ENCODE results near the gene ZNF611.
A peak's percentile ranks its signal among the peaks of the same experiment; 100 is the strongest.
"Not testable (repeated sequence)": the region's sequence is repeated elsewhere in the genome, so short reads cannot be mapped to it uniquely, and the experiment has no call there.

Gene ZNF611

GRCh38 chr19:52699555-52699954, 35.3 kb downstream of the ZNF611 start:
- DNase-seq: not testable (repeated sequence)

DNA sequence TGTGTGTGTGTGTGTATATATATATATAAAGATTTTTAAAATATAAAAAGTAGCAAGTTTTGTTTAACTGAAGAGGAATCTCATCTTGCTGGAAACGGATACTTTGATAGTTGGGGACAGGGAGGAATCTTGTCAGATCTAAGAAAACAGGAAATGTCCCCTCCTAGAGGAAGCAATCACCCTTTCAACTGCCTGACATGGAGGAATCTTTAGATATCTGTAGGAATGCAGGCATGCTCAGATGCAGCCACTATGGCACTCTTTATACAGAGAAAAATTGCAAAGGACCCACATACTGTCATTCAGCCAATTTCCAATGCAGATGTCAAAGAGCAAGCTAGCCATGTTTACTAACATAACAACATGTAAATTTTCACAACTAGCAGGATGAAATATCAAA, 38.8 kb downstream of the ZNF611 start:
- Mint-ChIP-seq H3K27ac (no peak overlapping the region), H3K27me3 (no peaks in the 10 kb centered on the region), H3K4me3 (no peak overlapping the region), H3K9me3 (peaks cover 25% of the 10 kb centered on the region), H3K36me3 (ENCODE audit: low read depth) (peaks cover 18% of the 10 kb centered on the region), H3K4me1 (peaks cover 8% of the 10 kb centered on the region)
- no peak for ATAC-seq
- no peak for DNase-seq

More at GRCh38 chr19:52699555-52699954, 35.3 kb downstream of the ZNF611 start:
- H3K27me3 Mint-ChIP-seq, H3K4me3 Mint-ChIP-seq, ATAC-seq, H3K4me1 Mint-ChIP-seq, H3K27ac Mint-ChIP-seq: not testable (repeated sequence)
- Mint-ChIP-seq H3K9me3 (peaks cover 29% of the 10 kb centered on the region), H3K36me3 (ENCODE audit: low read depth) (peaks cover 24% of the 10 kb centered on the region)

- Mint-ChIP-seq H3K27ac (no peak overlapping the region), H3K4me3 (no peak overlapping the region), H3K9me3 (peaks cover 19% of the 10 kb centered on the region), H3K27me3 (no peaks in the 10 kb centered on the region), H3K4me1 (peaks cover 18% of the 10 kb centered on the region), H3K36me3 (ENCODE audit: low read depth) (peaks cover 14% of the 10 kb centered on the region)
- no peak for ATAC-seq
- DNase-seq: no peak
Observed at GRCh38 chr19:52694921-52695320, 39.9 kb downstream of the ZNF611 start.

- H3K4me1 Mint-ChIP-seq: peaks cover 24% of the 10 kb centered on the region
- DNase-seq, H3K27me3 Mint-ChIP-seq, ATAC-seq, H3K27ac Mint-ChIP-seq, H3K4me3 Mint-ChIP-seq: not testable (repeated sequence)
- peaks cover 12% of the 10 kb centered on the region for H3K36me3 Mint-ChIP-seq (ENCODE audit: low read depth)
- peaks cover 19% of the 10 kb centered on the region for H3K9me3 Mint-ChIP-seq
Observed at GRCh38 chr19:52694281-52694680, 40.6 kb downstream of the ZNF611 start.

GRCh38 chr19:52692431-52693008, 42.3 kb downstream of the ZNF611 start:
- Mint-ChIP-seq H3K27ac (no peak overlapping the region), H3K4me1 (peaks cover 34% of the 10 kb centered on the region), H3K4me3 (no peak overlapping the region)

DNA sequence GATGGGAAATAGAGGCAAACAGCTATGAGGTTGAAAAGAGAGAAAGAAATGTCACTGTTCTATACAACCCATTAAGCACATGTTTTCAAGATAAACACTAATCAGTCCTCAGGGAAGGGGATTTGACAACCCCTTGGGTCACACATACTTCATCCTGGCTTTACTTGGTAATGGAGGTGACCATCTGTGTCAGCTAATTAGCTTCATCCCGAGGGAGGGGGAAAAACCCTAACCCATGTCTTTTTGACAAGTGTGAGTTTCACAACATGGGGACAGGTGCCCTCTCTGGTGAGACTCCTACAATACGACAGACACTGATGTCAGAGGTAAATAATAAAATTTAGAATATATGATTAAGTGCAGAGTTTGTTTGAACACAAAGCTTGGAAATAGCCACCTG, 43.1 kb downstream of the ZNF611 start:
- H3K36me3 Mint-ChIP-seq (ENCODE audit: low read depth): peaks cover 8% of the 10 kb centered on the region
- ATAC-seq (no peak), DNase-seq (no peak)
- H3K27ac Mint-ChIP-seq: no peak overlapping the region
- peak overlapping the region; percentile 17 for H3K4me3 Mint-ChIP-seq
- H3K4me1 Mint-ChIP-seq: peaks cover 34% of the 10 kb centered on the region
- peaks cover 8% of the 10 kb centered on the region for H3K9me3 Mint-ChIP-seq
- no peaks in the 10 kb centered on the region for H3K27me3 Mint-ChIP-seq

More at GRCh38 chr19:52692431-52693008, 42.3 kb downstream of the ZNF611 start:
- ATAC-seq: no peak
- Mint-ChIP-seq H3K9me3 (peaks cover 10% of the 10 kb centered on the region), H3K27me3 (no peaks in the 10 kb centered on the region), H3K36me3 (ENCODE audit: low read depth) (peaks cover 9% of the 10 kb centered on the region)
- DNase-seq: no peak

- H3K27ac Mint-ChIP-seq: no peak overlapping the region
- H3K9me3 Mint-ChIP-seq: peaks cover 7% of the 10 kb centered on the region
- H3K4me1 Mint-ChIP-seq: peaks cover 34% of the 10 kb centered on the region
- H3K27me3 Mint-ChIP-seq: no peaks in the 10 kb centered on the region
- H3K4me3 Mint-ChIP-seq: peak overlapping the region; percentile 86
- no peak for DNase-seq
- peaks cover 8% of the 10 kb centered on the region for H3K36me3 Mint-ChIP-seq (ENCODE audit: low read depth)
- no peak for ATAC-seq
Observed at GRCh38 chr19:52691215-52691610, 43.6 kb downstream of the ZNF611 start.

DNA sequence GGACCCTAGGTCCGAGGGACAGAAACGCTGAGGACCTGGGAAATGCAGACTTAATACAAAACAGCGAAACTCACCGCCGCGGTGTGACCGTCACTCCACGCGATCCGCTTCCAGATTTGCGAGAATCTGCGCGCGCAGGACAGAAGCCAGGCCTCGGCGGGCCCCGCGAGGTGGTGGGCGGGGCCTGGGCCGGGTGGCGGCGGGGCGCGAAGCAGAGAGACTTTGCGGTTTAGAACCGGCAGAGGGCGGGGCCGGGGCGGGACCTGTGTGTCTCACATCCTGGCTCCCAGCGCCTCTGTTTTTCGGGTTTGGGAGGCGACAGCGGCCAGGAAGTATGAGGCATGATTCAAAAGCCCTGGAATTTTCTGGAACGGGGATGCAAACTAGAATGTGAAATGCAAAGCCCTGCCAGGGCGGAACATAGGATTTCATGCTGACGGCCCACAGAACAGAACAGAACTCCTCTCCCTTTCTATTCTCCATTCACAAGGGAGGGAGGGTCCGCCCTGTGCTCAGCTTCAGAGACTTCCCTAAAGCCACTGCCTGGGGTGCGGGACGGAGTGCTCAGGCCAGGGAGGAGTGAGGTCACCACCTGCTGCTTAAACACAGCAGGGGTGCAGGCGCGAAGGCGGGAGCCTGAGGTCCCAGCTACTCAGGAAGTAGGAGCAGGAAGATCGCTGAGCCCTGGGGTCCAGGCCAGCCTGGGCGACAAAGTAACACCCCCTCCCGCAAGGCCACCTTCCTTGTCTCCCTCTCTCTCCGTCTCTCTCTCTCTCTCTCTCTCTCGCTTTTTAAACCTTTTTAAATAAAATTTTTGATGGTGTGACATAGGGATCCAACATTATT, 44.3 kb downstream of the ZNF611 start:
- peak overlapping the region; percentile 86 for H3K4me3 Mint-ChIP-seq
- H3K27ac Mint-ChIP-seq: peak overlapping the region; percentile 88
- no peaks in the 10 kb centered on the region for H3K27me3 Mint-ChIP-seq
- DNase-seq: peak; percentile 90
- ATAC-seq: peak; percentile 96
- H3K4me1 Mint-ChIP-seq: peaks cover 34% of the 10 kb centered on the region
- H3K9me3 Mint-ChIP-seq: peaks cover 4% of the 10 kb centered on the region
- H3K36me3 Mint-ChIP-seq (ENCODE audit: low read depth): peaks cover 8% of the 10 kb centered on the region

GRCh38 chr19:52689843-52690368, 44.9 kb downstream of the ZNF611 start:
- Mint-ChIP-seq H3K36me3 (ENCODE audit: low read depth) (peaks cover 13% of the 10 kb centered on the region), H3K27me3 (no peaks in the 10 kb centered on the region), H3K27ac (peak overlapping the region; percentile 88), H3K4me1 (peaks cover 34% of the 10 kb centered on the region), H3K9me3 (peaks cover 4% of the 10 kb centered on the region), H3K4me3 (peak overlapping the region; percentile 86)
- ATAC-seq: peak; percentile 44
- DNase-seq: peak; percentile 35

DNA sequence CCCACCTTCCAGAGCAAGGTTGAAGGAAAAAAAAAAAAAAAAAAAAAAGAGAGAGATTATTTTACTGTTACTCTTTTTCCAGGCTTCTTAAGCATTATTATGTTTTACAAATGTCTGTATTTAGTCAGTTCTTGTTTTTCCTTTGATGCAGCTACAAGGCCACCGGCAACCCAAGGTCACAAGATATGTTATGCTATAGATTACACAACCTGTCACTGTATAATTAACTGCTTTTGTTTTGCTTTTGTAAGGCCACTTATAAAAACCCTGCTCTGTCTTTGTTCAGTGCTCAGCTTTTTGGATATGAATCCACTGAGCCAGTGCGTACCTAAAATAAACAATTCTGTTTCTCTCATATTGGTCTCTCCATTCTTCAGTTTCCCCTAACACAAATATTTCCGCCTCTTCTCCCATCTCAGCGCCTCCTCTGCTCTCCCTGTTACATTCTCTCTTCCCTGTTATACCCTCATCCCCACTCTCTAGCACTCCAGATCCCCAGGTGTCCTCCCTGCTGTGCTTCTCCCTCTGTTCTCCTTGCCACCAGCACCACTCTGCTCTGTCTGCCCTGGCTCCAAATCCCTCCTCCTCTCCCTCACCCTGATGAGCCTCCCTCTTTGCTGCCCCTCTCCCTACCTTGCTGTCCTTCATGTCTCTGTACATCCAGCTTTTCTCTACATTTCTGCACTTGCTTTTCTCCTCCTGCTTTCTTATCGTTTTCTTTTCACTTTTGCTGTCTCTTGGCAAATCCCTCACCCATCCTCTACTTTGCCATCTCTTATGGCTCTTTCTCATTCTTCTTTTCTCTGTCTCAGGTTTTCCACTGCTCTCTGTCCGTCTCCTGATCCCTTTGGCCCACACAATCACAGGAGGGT, 45.7 kb downstream of the ZNF611 start:
- not testable (repeated sequence) for H3K27me3 Mint-ChIP-seq, ATAC-seq, H3K9me3 Mint-ChIP-seq, DNase-seq
- Mint-ChIP-seq H3K4me3 (peak overlapping the region; percentile 86), H3K4me1 (peaks cover 38% of the 10 kb centered on the region), H3K36me3 (ENCODE audit: low read depth) (peaks cover 19% of the 10 kb centered on the region), H3K27ac (peak overlapping the region; percentile 88)

- Mint-ChIP-seq H3K27ac (no peak overlapping the region), H3K36me3 (ENCODE audit: low read depth) (peaks cover 25% of the 10 kb centered on the region), H3K4me3 (no peak overlapping the region), H3K4me1 (peaks cover 38% of the 10 kb centered on the region), H3K9me3 (peaks cover 4% of the 10 kb centered on the region), H3K27me3 (no peaks in the 10 kb centered on the region)
- DNase-seq (no peak), ATAC-seq (no peak)
Observed at GRCh38 chr19:52688335-52688734, 46.5 kb downstream of the ZNF611 start.

GRCh38 chr19:52687684-52688083, 47.2 kb downstream of the ZNF611 start:
- DNase-seq (no peak), ATAC-seq (no peak)
- peaks cover 38% of the 10 kb centered on the region for H3K4me1 Mint-ChIP-seq
- H3K27ac Mint-ChIP-seq: no peak overlapping the region
- H3K4me3 Mint-ChIP-seq: no peak overlapping the region
- peaks cover 4% of the 10 kb centered on the region for H3K9me3 Mint-ChIP-seq
- H3K27me3 Mint-ChIP-seq: no peaks in the 10 kb centered on the region
- H3K36me3 Mint-ChIP-seq (ENCODE audit: low read depth): peaks cover 26% of the 10 kb centered on the region

DNA sequence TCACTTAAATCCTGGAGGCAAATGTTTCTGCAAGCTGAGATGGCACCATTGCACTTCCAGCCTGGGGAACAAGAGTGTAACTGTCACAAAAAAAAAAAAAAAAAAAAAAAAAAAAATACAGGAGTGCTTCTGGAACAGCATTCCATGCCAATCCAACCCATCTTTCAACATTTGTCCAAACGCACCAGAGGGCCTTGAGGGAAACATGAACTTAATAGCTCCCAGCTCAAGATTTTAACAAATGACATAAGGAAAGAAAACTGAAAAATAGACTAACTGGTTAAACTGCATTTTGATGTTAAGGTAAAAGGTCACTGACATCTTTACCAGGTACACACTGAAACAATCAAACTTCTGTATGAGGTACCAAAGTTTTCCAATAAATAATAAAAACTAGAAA, 49.0 kb downstream of the ZNF611 start:
- Mint-ChIP-seq H3K27me3 (no peaks in the 10 kb centered on the region), H3K36me3 (ENCODE audit: low read depth) (peaks cover 26% of the 10 kb centered on the region), H3K9me3 (peaks cover 5% of the 10 kb centered on the region), H3K4me3 (no peak overlapping the region), H3K4me1 (peaks cover 29% of the 10 kb centered on the region), H3K27ac (no peak overlapping the region)
- ATAC-seq: no peak
- no peak for DNase-seq

DNA sequence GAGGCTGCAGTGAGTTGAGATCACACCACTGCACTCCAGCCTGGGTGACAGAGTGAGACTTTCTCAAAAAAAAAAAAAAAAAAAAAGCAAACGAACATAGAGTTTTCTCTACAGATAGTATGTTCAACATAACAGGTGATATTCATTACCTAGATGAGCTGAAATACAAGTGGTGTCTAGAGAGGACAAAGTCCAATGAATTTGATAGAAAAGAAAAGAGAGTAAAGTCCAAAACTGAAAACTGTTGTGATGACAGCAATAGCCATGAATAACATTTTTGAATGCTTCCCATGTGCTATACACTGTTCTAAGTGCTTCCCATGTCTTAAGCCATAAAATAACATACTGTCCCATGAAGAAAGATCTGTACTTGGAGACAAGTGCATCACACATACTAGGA, 53.6 kb downstream of the ZNF611 start:
- H3K4me3 Mint-ChIP-seq, ATAC-seq, H3K27me3 Mint-ChIP-seq, H3K4me1 Mint-ChIP-seq, DNase-seq, H3K27ac Mint-ChIP-seq: not testable (repeated sequence)
- Mint-ChIP-seq H3K9me3 (peaks cover 11% of the 10 kb centered on the region), H3K36me3 (ENCODE audit: low read depth) (peaks cover 49% of the 10 kb centered on the region)

Measured in activated naive CD8-positive, alpha-beta T cell treated with anti-CD3 and anti-CD28 coated beads, Interleukin-2, amount 50 U/mL, for 24 hours (primary cell).